ENCODE results near the gene PRKN. TPM values are rescaled to one million over a fixed set of nuclear protein-coding genes. Genes with fewer than 3 reads are reported as not detected.

PRKN gene
- total RNA-seq, 1 donor from 2014 or later: 2.8 TPM

DNA sequence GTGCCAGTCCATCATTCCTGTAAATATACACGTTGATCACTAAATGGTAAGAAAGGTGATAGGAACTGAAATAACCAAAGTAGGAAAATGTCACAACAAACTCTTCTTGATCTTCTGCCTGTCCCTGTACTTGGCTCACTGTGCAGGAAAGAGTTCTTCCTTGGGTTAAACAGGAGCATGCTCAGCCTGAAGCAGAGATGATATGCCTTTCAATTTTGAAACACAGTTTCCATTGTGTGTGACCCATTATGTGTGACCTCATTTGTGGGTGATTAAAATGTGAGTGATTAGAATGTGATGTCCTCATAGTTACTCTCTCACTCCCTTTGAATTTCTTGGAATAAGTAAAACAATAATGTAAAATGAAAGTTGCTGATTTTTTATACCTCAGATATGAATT lies 1026.5 kb downstream of the PRKN start:
- H3K4me1 Mint-ChIP-seq: peaks cover 14% of the 10 kb centered on the region
- Histone ChIP-seq H3K4me2 (no peak overlapping the region), H3K79me2 (ENCODE audit: low read depth) (no peaks in the 10 kb centered on the region), H3K36me3 (no peaks in the 10 kb centered on the region), H3F3A (ENCODE audit: low read depth) (no peaks in the 10 kb centered on the region), H2AFZ (replicated peaks) (no peak overlapping the region), H3K27me3 (no peaks in the 10 kb centered on the region), H4K20me1 (ENCODE audit: low read depth) (no peaks in the 10 kb centered on the region), H3K9ac (no peak overlapping the region), H3K9me3 (ENCODE audit: low read depth) (no peaks in the 10 kb centered on the region), H3K4me1 (peaks cover 5% of the 10 kb centered on the region), H3K4me3 (no peak overlapping the region), H3K27ac (no peak overlapping the region)
- DNase-seq (ENCODE audit: low spot score): no peak
- H3K9me3 Mint-ChIP-seq: peaks cover 2% of the 10 kb centered on the region
- no peaks in the 10 kb centered on the region for H3K27me3 Mint-ChIP-seq (ENCODE audit: insufficient read depth, low read depth)
- H3K27ac Mint-ChIP-seq: no peak overlapping the region
- H3K36me3 Mint-ChIP-seq: no peaks in the 10 kb centered on the region
- TF ChIP-seq EZH2phosphoT487 (IDR thresholded peaks at IDR 0.05): no peak
- TF ChIP-seq EZH2 (IDR thresholded peaks at IDR 0.05): no peak
- TF ChIP-seq, protein P1, sequence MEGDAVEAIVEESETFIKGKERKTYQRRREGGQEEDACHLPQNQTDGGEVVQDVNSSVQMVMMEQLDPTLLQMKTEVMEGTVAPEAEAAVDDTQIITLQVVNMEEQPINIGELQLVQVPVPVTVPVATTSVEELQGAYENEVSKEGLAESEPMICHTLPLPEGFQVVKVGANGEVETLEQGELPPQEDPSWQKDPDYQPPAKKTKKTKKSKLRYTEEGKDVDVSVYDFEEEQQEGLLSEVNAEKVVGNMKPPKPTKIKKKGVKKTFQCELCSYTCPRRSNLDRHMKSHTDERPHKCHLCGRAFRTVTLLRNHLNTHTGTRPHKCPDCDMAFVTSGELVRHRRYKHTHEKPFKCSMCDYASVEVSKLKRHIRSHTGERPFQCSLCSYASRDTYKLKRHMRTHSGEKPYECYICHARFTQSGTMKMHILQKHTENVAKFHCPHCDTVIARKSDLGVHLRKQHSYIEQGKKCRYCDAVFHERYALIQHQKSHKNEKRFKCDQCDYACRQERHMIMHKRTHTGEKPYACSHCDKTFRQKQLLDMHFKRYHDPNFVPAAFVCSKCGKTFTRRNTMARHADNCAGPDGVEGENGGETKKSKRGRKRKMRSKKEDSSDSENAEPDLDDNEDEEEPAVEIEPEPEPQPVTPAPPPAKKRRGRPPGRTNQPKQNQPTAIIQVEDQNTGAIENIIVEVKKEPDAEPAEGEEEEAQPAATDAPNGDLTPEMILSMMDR (IDR thresholded peaks at IDR 0.05): no peak
- H3K4me3 Mint-ChIP-seq: no peak overlapping the region

DNA sequence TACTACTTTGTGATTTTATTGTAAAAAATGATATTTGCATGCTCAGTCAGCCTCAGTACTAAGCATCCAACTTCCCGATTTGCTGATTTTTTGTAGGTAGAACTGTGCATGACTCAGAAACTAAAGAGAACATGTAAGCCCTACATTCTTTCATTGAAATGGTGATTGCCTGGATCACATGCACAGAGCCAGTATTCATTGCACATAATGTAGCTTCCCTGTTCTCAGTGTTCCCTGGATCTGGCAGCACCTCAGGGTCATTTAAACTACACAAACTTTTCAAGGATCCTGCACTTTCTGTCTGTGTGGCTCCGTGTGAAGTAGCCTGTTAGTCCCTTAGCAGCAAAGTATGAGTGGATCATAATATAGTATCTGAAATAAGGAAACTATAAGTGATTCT lies 1030.8 kb downstream of the PRKN start:
- Mint-ChIP-seq H3K4me1 (peaks cover 8% of the 10 kb centered on the region), H3K4me3 (no peak overlapping the region), H3K9me3 (no peaks in the 10 kb centered on the region), H3K36me3 (no peaks in the 10 kb centered on the region), H3K27ac (no peak overlapping the region), H3K27me3 (ENCODE audit: insufficient read depth, low read depth) (peaks cover 2% of the 10 kb centered on the region)
- peaks cover 3% of the 10 kb centered on the region for H3K4me1 ChIP-seq
- no peak overlapping the region for H2AFZ ChIP-seq (replicated peaks)
- no peaks in the 10 kb centered on the region for H4K20me1 ChIP-seq (ENCODE audit: low read depth)
- H3K4me3 ChIP-seq: no peak overlapping the region
- no peak overlapping the region for H3K27ac ChIP-seq
- no peaks in the 10 kb centered on the region for H3F3A ChIP-seq (ENCODE audit: low read depth)
- H3K27me3 ChIP-seq: no peaks in the 10 kb centered on the region
- H3K4me2 ChIP-seq: no peak overlapping the region
- no peak for DNase-seq (ENCODE audit: low spot score)
- H3K79me2 ChIP-seq (ENCODE audit: low read depth): no peaks in the 10 kb centered on the region
- no peak overlapping the region for H3K9ac ChIP-seq
- TF ChIP-seq EZH2 (IDR thresholded peaks at IDR 0.05) (no peak), EZH2phosphoT487 (IDR thresholded peaks at IDR 0.05) (no peak)
- TF ChIP-seq, protein P1 (IDR thresholded peaks at IDR 0.05): no peak
- H3K36me3 ChIP-seq: no peaks in the 10 kb centered on the region
- H3K9me3 ChIP-seq (ENCODE audit: low read depth): no peaks in the 10 kb centered on the region

DNA sequence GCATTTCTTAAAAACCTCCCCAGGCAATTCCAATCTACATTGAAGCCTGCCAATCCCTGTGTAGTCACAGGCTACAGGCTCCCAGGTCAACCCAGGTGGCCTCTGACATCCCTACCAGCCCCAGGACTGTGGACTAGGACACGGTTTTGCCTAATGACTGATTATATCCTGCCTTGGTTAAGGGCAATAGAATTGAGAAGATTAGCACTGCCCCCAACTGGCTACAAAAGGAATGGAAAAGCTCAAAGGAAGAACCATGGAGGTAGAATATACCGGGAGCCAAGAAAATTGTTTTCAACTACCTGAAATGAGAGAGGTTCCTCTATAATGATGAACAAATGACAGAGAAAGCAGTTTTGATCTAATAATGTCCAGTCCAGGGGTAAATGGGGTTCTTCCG lies 1032.6 kb downstream of the PRKN start:
- Mint-ChIP-seq H3K27ac (no peak overlapping the region), H3K9me3 (no peaks in the 10 kb centered on the region), H3K36me3 (no peaks in the 10 kb centered on the region), H3K4me1 (peaks cover 8% of the 10 kb centered on the region), H3K4me3 (no peak overlapping the region), H3K27me3 (ENCODE audit: insufficient read depth, low read depth) (peaks cover 2% of the 10 kb centered on the region)
- Histone ChIP-seq H3K4me3 (no peak overlapping the region), H3K4me1 (peaks cover 3% of the 10 kb centered on the region), H3K27ac (no peak overlapping the region), H3F3A (ENCODE audit: low read depth) (no peaks in the 10 kb centered on the region), H3K36me3 (no peaks in the 10 kb centered on the region), H3K79me2 (ENCODE audit: low read depth) (no peaks in the 10 kb centered on the region), H3K9ac (no peak overlapping the region), H4K20me1 (ENCODE audit: low read depth) (no peaks in the 10 kb centered on the region), H3K9me3 (ENCODE audit: low read depth) (no peaks in the 10 kb centered on the region), H3K27me3 (no peaks in the 10 kb centered on the region), H2AFZ (replicated peaks) (no peak overlapping the region), H3K4me2 (no peak overlapping the region)
- peak; percentile 21 for DNase-seq (ENCODE audit: low spot score)
- no peak for TF ChIP-seq EZH2phosphoT487 (IDR thresholded peaks at IDR 0.05)
- no peak for TF ChIP-seq EZH2 (IDR thresholded peaks at IDR 0.05)
- TF ChIP-seq, protein P1 (IDR thresholded peaks at IDR 0.05): peak; percentile 59

Data from neural progenitor cell (in vitro differentiated cells).